GM18505 (cell line): ENCODE results near the gene ZNF746.

Experiments
- ATAC-seq: cut with Tn5 transposase; IDR thresholded peaks from one replicate; pipeline ENCODE4 v1.9.1; 2021; ENCODE audit not compliant: unreplicated experiment
- POLR2A ChIP-seq: IDR thresholded peaks from 4 replicates; pipeline ENCODE4 v1.6.1; 2011; ENCODE audit warnings: borderline replicate concordance; ENCODE audit not compliant: insufficient read depth, insufficient read length; ENCODE audit errors: extremely low read depth

Gene ZNF746

GRCh38 chr7:149443523-149443922 is 54.1 kb downstream of the ZNF746 start:
- no peak for ATAC-seq
- no peak for TF ChIP-seq POLR2A

GRCh38 chr7:149442924-149443323 is 54.7 kb downstream of the ZNF746 start:
- ATAC-seq: no peak
- no peak for TF ChIP-seq POLR2A

- ATAC-seq: no peak
- TF ChIP-seq POLR2A: no peak
Observed at GRCh38 chr7:149440222-149440621, 57.4 kb downstream of the ZNF746 start.

GRCh38 chr7:149436358-149436757 is 61.3 kb downstream of the ZNF746 start:
- TF ChIP-seq POLR2A: no peak
- ATAC-seq: no peak

GRCh38 chr7:149433124-149433523 is 64.5 kb downstream of the ZNF746 start:
- ATAC-seq: no peak
- no peak for TF ChIP-seq POLR2A

GRCh38 chr7:149432121-149432691 is 65.4 kb downstream of the ZNF746 start:
- TF ChIP-seq POLR2A: no peak
- ATAC-seq: no peak

- TF ChIP-seq POLR2A: no peak
Observed at GRCh38 chr7:149431486-149432120, 66.0 kb downstream of the ZNF746 start.

GRCh38 chr7:149430192-149430591 is 67.4 kb downstream of the ZNF746 start:
- TF ChIP-seq POLR2A: no peak
- ATAC-seq: no peak

More at GRCh38 chr7:149431486-149432120, 66.0 kb downstream of the ZNF746 start:
- ATAC-seq: no peak

- no peak for TF ChIP-seq POLR2A
Observed at GRCh38 chr7:149427893-149428292, 69.7 kb downstream of the ZNF746 start.

GRCh38 chr7:149427096-149427680 is 70.4 kb downstream of the ZNF746 start:
- ATAC-seq: no peak
- no peak for TF ChIP-seq POLR2A

More at GRCh38 chr7:149427893-149428292, 69.7 kb downstream of the ZNF746 start:
- no peak for ATAC-seq

- no peak for ATAC-seq
- TF ChIP-seq POLR2A: no peak
Observed at GRCh38 chr7:149423449-149424110, 74.0 kb downstream of the ZNF746 start.

- TF ChIP-seq POLR2A: no peak
- ATAC-seq: no peak
Observed at GRCh38 chr7:149422914-149423301, 74.7 kb downstream of the ZNF746 start.
